Mesendoderm (in vitro differentiated cells): Measurements from ENCODE around the gene CFD.

Experiments
- DNase-seq: peaks from one replicate; pipeline ENCODE4 v3.0.0; 2013
- H2AK5ac ChIP-seq: 2 replicates; pipeline ENCODE4 v1.6.1; 2013; ENCODE audit warnings: low read length, inconsistent platforms
- H2BK120ac ChIP-seq: 2 replicates; pipeline ENCODE4 v1.6.1; 2013; ENCODE audit warnings: low read depth, mild to moderate bottlenecking, low read length, moderate library complexity, mixed read lengths
- H2BK15ac ChIP-seq: replicated peaks from 2 replicates; pipeline ENCODE4 v1.6.1; 2013; ENCODE audit warnings: low read depth, mild to moderate bottlenecking, moderate library complexity
- H2BK5ac ChIP-seq: 2 replicates; pipeline ENCODE4 v1.6.1; 2013; ENCODE audit warnings: low read length, inconsistent platforms
- H3K18ac ChIP-seq: 2 replicates; pipeline ENCODE4 v1.6.1; 2013; ENCODE audit warnings: mild to moderate bottlenecking, low read length, mixed read lengths
- H3K23ac ChIP-seq: one replicate; pipeline ENCODE4 v1.6.1; 2013; ENCODE audit warnings: low read length
- H3K27ac ChIP-seq: 2 replicates; pipeline ENCODE4 v1.5.1; 2013; ENCODE audit warnings: low read depth, mild to moderate bottlenecking, inconsistent platforms, low read length, moderate library complexity
- H3K27me3 ChIP-seq: 2 replicates; pipeline ENCODE4 v1.6.1; 2013; ENCODE audit warnings: low read length, control low read depth, mild to moderate bottlenecking, inconsistent platforms; ENCODE audit not compliant: insufficient read depth, poor library complexity
- H3K36me3 ChIP-seq: 2 replicates; pipeline ENCODE4 v1.6.1; 2013; ENCODE audit warnings: low read length, inconsistent platforms; ENCODE audit not compliant: control insufficient read depth, insufficient read depth
- H3K4ac ChIP-seq: one replicate; pipeline ENCODE4 v1.6.1; 2013; ENCODE audit warnings: low read depth, mild to moderate bottlenecking, low read length, moderate library complexity
- H3K4me1 ChIP-seq: 2 replicates; pipeline ENCODE4 v1.6.1; 2013; ENCODE audit warnings: low read depth, low read length, inconsistent platforms; ENCODE audit not compliant: control insufficient read depth
- H3K4me2 ChIP-seq: 2 replicates; pipeline ENCODE4 v1.6.1; 2013; ENCODE audit warnings: low read length
- H3K4me3 ChIP-seq: 2 replicates; pipeline ENCODE4 v1.5.1; 2013; ENCODE audit warnings: mild to moderate bottlenecking, low read length
- H3K56ac ChIP-seq: one replicate; pipeline ENCODE4 v1.6.1; 2013; ENCODE audit warnings: low read length
- H3K79me1 ChIP-seq: 2 replicates; pipeline ENCODE4 v1.6.1; 2013; ENCODE audit warnings: low read length, inconsistent platforms
- H3K79me2 ChIP-seq: 2 replicates; pipeline ENCODE4 v1.6.1; 2013; ENCODE audit warnings: mild to moderate bottlenecking, low read length; ENCODE audit not compliant: control insufficient read depth, insufficient read depth
- H3K9ac ChIP-seq: 2 replicates; pipeline ENCODE4 v1.6.1; 2013; ENCODE audit warnings: low read length, inconsistent platforms
- H4K5ac ChIP-seq: one replicate; pipeline ENCODE4 v1.6.1; 2013; ENCODE audit warnings: low read length
- H4K8ac ChIP-seq: one replicate; pipeline ENCODE4 v1.6.1; 2013; ENCODE audit warnings: low read depth, mild to moderate bottlenecking, control low read depth, low read length, moderate library complexity
- WGBS: extraction: QIAGEN DNeasy Blood & Tissue Kit; methylation state at CpG from one replicate; pipeline ENCODE4 v1.1.7; 2013; ENCODE audit warnings: low lambda C conversion rate, missing lambda C conversion rate; ENCODE audit not compliant: insufficient coverage; ENCODE audit errors: extremely low coverage; 5-methylcytosine and 5-hydroxymethylcytosine counted together

The CFD gene

GRCh38 chr19:812747-813218, 46.7 kb upstream of the CFD start:
- no peaks in the 10 kb centered on the region for H3K27me3 ChIP-seq

GRCh38 chr19:813219-814151, 46.0 kb upstream of the CFD start:
- H4K5ac ChIP-seq = no peak overlapping the region
- no peak overlapping the region for H3K23ac ChIP-seq
- H2BK5ac ChIP-seq = no peak overlapping the region
- no peak overlapping the region for H2BK15ac ChIP-seq
- H3K4me2 ChIP-seq = no peak overlapping the region
- no peak overlapping the region for H3K4me3 ChIP-seq
- no peak overlapping the region for H2AK5ac ChIP-seq
- no peak overlapping the region for H3K27ac ChIP-seq
- no peak overlapping the region for H3K18ac ChIP-seq
- H3K9ac ChIP-seq = no peak overlapping the region
- no peaks in the 10 kb centered on the region for H3K4me1 ChIP-seq
- H3K79me1 ChIP-seq = no peaks in the 10 kb centered on the region
- H3K79me2 ChIP-seq = no peaks in the 10 kb centered on the region
- H3K56ac ChIP-seq = no peak overlapping the region
- no peak overlapping the region for H2BK120ac ChIP-seq
- no CpG with 5 or more reads among the region's 87 CpGs for WGBS
- peaks cover 15% of the 10 kb centered on the region for H3K36me3 ChIP-seq
- H3K4ac ChIP-seq = no peak overlapping the region
- no peak overlapping the region for H4K8ac ChIP-seq
- no peak for DNase-seq
- no peaks in the 10 kb centered on the region for H3K27me3 ChIP-seq

More at GRCh38 chr19:812747-813218, 46.7 kb upstream of the CFD start:
- H2AK5ac ChIP-seq = no peak overlapping the region
- no peak overlapping the region for H3K4me2 ChIP-seq
- no peak overlapping the region for H3K23ac ChIP-seq
- H3K56ac ChIP-seq = no peak overlapping the region
- no peak overlapping the region for H3K27ac ChIP-seq
- H3K36me3 ChIP-seq = peaks cover 19% of the 10 kb centered on the region
- no peak overlapping the region for H3K4me3 ChIP-seq
- H3K4ac ChIP-seq = no peak overlapping the region
- H3K18ac ChIP-seq = no peak overlapping the region
- no peak overlapping the region for H4K5ac ChIP-seq
- peaks cover 2% of the 10 kb centered on the region for H3K79me1 ChIP-seq
- no peaks in the 10 kb centered on the region for H3K4me1 ChIP-seq
- DNase-seq = no peak
- no CpG with 5 or more reads among the region's 72 CpGs for WGBS
- H2BK15ac ChIP-seq = no peak overlapping the region
- H3K9ac ChIP-seq = no peak overlapping the region
- H4K8ac ChIP-seq = no peak overlapping the region
- peaks cover 2% of the 10 kb centered on the region for H3K79me2 ChIP-seq
- H2BK120ac ChIP-seq = no peak overlapping the region
- no peak overlapping the region for H2BK5ac ChIP-seq

GRCh38 chr19:814152-815078, 45.0 kb upstream of the CFD start:
- Histone ChIP-seq H3K79me2 (no peaks in the 10 kb centered on the region), H3K4ac (no peak overlapping the region), H3K23ac (no peak overlapping the region), H3K18ac (no peak overlapping the region), H2BK15ac (no peak overlapping the region), H3K56ac (no peak overlapping the region), H2AK5ac (no peak overlapping the region), H3K36me3 (peaks cover 12% of the 10 kb centered on the region), H3K27me3 (no peaks in the 10 kb centered on the region), H4K5ac (no peak overlapping the region), H3K9ac (no peak overlapping the region), H3K4me2 (no peak overlapping the region), H3K4me3 (no peak overlapping the region), H2BK5ac (no peak overlapping the region), H3K27ac (no peak overlapping the region), H3K79me1 (no peaks in the 10 kb centered on the region), H4K8ac (no peak overlapping the region), H2BK120ac (no peak overlapping the region), H3K4me1 (no peaks in the 10 kb centered on the region)
- no CpG with 5 or more reads among the region's 49 CpGs for WGBS
- no peak for DNase-seq

- H3K79me2 ChIP-seq = no peaks in the 10 kb centered on the region
- H2BK120ac ChIP-seq = no peak overlapping the region
- no peak overlapping the region for H3K9ac ChIP-seq
- WGBS = no CpG with 5 or more reads among the region's 47 CpGs
- no peak overlapping the region for H3K23ac ChIP-seq
- no peak overlapping the region for H3K4me3 ChIP-seq
- H4K5ac ChIP-seq = no peak overlapping the region
- no peak for DNase-seq
- no peaks in the 10 kb centered on the region for H3K79me1 ChIP-seq
- no peak overlapping the region for H3K27ac ChIP-seq
- H3K27me3 ChIP-seq = no peaks in the 10 kb centered on the region
- H3K4me2 ChIP-seq = no peak overlapping the region
- H2BK15ac ChIP-seq = no peak overlapping the region
- no peak overlapping the region for H3K4ac ChIP-seq
- H4K8ac ChIP-seq = no peak overlapping the region
- no peak overlapping the region for H3K56ac ChIP-seq
- H2BK5ac ChIP-seq = no peak overlapping the region
- H3K4me1 ChIP-seq = no peaks in the 10 kb centered on the region
- H2AK5ac ChIP-seq = no peak overlapping the region
- H3K18ac ChIP-seq = no peak overlapping the region
- H3K36me3 ChIP-seq = peaks cover 10% of the 10 kb centered on the region
These were observed 44.2 kb upstream of the CFD start for GRCh38 chr19:815079-815774.

GRCh38 chr19:815775-816499, 43.5 kb upstream of the CFD start:
- no peak for DNase-seq
- no peak overlapping the region for H3K9ac ChIP-seq
- no peak overlapping the region for H2AK5ac ChIP-seq
- H3K4me2 ChIP-seq = no peak overlapping the region
- H4K8ac ChIP-seq = no peak overlapping the region
- H3K79me1 ChIP-seq = no peaks in the 10 kb centered on the region
- H3K4ac ChIP-seq = no peak overlapping the region
- no peak overlapping the region for H3K4me3 ChIP-seq
- H3K27ac ChIP-seq = no peak overlapping the region
- H2BK15ac ChIP-seq = no peak overlapping the region
- H3K27me3 ChIP-seq = no peaks in the 10 kb centered on the region
- no peak overlapping the region for H3K18ac ChIP-seq
- H2BK120ac ChIP-seq = no peak overlapping the region
- H3K4me1 ChIP-seq = no peaks in the 10 kb centered on the region
- peaks cover 8% of the 10 kb centered on the region for H3K36me3 ChIP-seq
- H3K23ac ChIP-seq = no peak overlapping the region
- no peak overlapping the region for H2BK5ac ChIP-seq
- H3K56ac ChIP-seq = no peak overlapping the region
- no peaks in the 10 kb centered on the region for H3K79me2 ChIP-seq
- no peak overlapping the region for H4K5ac ChIP-seq
- WGBS = 100% methylated on average over 1 of the region's 13 CpGs
